Stimulated activated CD4-positive, alpha-beta T cell treated with anti-CD3 and anti-CD28 coated beads, Interleukin-12 subunit alpha, Interleukin-12 subunit beta, amount 100 ng/mL, for 48 hours (primary cell): ENCODE data around the gene CEACAM18.
"Not testable (repeated sequence)": the region's sequence is repeated elsewhere in the genome, so short reads cannot be mapped to it uniquely, and the experiment has no call there.

Experiments
- DNase-seq, 3 donors: peaks; one replicate each; pipeline ENCODE4 v3.0.0-alpha.2; 2020; ENCODE audit warnings: low read depth in 2 of 3, low spot score in 1 of 3

CEACAM18 gene

DNA sequence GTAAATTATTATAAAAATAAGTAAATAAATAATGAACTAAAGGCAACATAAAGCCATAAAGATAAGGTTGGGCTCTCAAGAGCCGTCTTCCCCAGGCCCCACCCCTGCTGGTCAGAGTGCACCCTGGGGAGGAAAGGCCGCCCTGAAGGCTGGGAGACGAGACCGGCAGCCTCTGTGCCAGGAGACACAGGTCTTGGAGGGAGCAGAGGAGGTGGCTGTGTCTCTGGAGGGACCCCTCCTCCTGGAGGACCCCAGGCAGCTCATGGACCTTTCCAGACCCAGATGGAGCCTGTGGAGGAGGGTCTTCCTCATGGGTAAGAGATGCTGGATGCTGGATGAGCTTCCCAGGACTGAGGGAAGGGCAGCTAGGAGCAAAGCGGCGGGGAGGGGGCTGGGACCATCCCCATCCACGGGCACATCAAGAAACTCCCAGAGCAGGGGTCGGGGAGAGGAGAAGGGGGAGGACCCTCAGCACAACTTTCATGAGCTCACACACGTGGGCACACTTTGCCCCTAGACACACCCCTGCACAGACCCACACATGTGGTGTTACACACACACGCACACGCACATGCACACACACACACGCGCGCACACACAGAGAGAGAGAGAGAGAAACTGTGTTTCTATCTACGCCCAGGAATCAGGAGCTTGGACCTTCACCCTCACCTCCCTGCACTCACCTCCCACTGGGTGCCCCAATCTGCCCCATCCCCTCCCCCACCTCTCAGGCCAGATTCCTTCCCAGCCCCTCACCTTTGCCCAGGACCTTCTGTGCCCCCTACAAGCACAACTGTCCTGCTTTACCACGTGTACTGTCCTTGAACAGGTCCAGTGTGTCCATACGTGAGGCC, at the start of gene CEACAM18:
CEACAM18 (plus strand) TSS at position 159 of the 854 bp plus-strand sequence.
- no peak for DNase-seq

DNA sequence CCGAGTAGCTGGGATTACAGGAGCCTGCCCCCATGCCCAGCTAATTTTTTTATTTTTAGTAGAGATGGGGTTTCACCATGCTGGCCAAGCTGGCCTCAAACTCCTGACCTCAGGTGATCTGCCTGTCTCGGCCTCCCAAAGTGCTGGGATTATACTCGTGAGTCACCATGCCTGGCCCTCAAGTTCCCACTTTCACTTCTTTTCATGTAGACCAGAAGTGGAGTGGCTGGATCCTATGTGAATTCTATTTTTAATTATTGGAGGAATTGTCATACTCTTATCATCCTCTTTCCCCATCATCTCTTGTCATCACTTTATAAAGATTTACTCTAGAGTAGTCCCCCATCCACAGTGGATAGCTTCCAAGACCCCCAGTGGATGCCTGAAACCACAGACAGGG, 48.1 kb upstream of the CEACAM18 start:
- DNase-seq: no peak

DNA sequence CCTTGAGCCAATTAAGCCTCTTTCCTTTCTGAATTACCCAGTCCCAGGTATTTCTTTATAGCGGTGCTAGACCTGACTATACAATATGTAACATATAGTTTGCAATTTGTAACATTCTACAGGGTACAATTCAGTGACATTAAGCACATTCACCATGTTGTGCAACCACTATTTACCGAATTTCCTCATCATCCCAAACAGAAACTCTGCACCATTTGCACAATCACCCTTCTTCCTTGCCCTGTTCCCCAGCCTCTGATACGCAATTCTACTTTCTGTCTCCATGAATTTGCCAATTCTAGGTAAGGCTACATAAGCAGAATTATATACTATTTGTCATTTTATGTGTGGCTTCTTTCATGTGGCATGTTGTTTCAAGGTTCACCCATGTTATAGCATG, 47.2 kb upstream of the CEACAM18 start:
- DNase-seq: no peak

DNA sequence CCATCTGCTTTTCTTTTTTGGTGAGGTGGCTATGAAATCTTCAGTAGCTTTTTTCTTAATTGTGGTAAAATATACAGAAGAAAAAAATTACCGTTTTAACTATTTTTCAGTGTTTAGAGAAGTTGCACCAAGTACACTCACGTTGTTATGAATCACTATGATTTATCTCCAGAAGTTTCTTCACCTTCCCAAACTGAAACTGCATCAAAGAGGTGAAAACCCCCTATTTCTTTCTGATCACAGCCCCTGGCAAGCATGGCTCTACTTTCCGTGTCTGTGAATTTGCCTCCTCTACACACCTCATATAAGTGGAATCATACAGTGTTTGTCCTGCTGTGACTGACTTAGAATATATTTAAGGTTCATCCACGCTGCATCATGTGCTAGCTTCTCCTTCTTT, 45.3 kb upstream of the CEACAM18 start:
- DNase-seq: no peak

DNA sequence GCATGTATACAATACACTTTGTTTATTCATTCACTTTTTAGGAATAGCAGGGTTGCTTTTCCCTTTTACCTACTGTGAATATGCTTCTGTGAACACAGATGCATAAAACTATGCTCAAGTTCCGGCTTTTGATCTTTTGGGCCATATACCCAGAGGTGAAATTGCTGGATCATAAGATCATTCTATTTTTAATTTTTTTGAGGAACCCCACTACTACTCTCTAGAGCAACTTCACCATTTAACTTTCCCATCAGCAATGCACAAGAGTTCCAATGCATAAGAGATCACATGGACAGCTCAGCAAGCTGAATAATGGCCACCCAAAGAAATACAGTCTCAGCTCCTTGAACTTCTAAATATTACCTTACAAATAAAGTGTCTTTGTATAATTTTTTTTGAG, 43.9 kb upstream of the CEACAM18 start:
- no peak for DNase-seq

DNA sequence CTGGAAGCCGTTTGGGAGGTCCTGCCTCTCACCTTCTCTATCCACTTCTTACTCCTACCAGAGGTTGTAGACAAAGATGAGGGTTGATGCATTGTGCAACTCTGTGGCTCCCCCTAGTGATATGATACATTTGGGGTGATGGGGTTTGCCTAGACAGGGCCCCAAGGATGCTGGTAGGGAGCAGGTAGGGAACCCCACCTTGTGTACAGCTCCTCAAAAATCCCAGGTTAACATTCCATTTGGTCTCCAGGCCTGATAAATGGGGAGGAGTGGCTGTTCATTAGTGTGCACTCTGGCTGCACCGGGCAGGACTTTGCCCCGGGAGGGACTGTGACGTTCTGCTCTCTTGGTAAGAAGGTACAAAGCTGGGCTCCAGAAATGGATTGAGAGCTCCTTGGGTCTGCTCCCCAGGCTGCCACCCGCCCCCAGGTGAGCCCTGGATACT, 39.3 kb upstream of the CEACAM18 start:
- peak in 1 of 3 donors; percentile 54 for DNase-seq

DNA sequence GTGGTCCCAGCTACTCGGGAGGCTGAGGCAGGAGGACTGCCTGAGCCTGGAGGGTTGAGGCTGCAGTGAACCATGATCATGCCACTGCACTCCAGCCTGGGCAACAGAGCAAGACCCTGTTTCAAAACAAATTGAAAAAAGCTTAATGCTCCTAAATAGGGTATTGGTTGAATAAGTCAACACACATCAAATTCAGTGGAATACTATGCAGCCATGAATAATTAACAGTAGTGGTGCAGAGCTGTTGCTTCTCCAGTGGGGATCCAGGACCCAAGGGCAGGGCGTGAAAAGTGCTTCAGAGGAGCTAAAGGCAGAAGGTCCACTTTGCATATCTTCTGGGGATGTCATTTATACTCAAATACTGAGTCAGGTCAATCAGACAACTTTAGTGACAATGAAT, 38.3 kb upstream of the CEACAM18 start:
- no peak for DNase-seq

DNA sequence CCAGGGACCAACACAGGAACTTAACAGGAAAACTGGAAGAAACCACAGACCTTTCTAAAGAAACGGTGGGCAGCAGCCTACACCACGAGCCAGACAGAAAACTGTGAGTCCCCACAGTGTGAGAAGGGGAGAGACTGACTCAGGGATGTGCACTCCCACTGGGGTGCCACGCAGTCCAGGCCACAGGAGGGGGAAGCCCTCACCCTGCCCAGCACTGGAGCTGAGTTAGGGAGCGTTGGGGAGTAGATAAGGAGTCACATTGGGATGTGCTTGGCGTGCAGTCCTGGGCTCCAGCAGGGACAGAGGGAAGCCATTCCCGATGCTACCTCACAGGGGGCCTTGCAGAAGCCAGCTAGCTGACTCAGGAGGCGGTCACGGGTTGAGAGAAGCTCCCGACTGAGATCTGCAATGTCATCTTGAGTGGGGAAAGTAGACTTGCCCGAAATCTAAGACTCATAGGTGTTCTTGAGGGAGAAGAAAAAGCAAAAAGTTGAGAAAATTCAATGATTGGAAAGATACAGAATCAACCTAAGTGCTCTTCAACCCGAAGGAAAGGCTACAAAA, 37.4 kb upstream of the CEACAM18 start:
- peak; percentile 44 to 68 (median 62) for DNase-seq

DNA sequence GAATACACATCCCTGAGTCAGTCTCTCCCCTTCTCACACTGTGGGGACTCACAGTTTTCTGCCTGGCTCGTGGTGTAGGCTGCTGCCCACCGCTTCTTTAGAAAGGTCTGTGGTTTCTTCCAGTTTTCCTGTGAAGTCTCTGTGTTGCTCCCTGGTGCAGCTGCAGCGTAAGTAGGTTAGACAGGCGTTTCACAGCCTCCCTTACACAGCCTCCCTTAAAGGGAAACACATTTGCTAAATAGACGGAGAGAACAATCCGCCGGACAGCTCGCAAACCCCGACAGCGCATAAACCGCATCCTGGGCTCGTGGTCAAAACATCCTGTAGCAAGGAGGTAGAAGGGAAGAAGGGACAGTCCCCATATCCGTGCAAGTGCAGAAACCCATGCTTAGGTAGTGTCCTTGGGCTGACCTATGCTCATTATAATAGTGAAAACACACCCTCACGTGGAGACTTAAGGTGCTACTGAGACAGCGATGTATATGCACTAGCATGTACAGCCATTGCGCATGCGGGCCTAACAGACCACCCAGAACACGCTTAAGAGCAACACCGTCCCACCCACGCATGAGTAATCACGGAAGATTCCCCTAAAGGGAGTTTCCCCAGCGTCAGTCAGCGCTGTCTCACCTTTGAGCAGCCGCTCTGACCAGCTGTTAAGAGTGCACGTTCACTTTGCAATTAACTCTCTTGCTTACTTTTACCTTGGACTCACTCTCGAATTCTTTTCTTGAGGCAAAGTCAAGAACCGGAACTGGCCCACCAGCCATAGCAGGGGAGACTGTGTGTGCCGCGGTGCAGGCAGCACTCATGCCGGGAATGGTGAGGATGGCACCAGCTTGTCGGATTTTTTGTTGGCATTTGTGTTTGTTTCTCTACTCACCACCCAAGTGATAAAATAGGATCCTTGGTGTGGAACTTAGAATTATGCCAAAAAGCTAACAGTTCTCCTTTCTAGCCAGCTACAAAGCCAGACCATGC, 36.6 kb upstream of the CEACAM18 start:
- DNase-seq: peak; percentile 82 to 94 (median 93)

DNA sequence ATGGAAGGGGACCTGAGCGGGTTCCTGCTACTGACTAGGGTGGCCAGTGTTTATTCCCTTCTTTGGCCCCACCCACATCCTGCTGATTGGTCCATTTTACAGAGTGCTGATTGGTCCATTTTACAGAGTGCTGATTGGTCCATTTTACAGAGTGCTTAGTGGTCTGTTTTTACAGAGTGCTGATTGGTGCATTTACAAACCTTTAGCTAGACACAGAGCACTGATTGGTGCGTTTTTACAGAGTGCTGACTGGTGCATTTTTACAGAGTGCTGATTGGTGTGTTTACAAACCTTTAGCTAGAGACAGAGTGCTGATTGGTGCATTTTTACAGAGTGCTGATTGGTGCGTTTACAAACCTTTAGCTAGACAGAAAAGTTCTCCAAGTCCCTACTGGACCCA, 30.8 kb upstream of the CEACAM18 start:
- not testable (repeated sequence) for DNase-seq

DNA sequence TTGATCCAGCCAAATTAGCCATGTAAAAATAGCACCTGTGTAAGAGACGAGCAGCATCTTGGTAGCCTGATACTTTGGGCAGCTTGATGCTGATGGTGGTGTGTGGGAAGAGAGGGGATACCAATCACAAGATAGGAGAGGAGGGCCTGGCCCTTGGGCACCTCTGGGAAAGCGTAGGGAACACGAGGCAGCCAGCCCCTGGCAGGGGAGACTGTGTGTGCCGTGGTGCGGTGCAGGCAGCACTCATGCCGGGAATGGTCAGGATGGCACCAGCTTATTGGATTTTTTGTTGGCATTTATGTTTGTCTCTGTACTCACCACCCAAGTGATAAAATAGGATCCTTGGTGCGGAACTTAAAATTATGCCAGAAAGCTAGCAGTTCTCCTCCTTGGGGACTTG, 30.3 kb upstream of the CEACAM18 start:
- no peak for DNase-seq

DNA sequence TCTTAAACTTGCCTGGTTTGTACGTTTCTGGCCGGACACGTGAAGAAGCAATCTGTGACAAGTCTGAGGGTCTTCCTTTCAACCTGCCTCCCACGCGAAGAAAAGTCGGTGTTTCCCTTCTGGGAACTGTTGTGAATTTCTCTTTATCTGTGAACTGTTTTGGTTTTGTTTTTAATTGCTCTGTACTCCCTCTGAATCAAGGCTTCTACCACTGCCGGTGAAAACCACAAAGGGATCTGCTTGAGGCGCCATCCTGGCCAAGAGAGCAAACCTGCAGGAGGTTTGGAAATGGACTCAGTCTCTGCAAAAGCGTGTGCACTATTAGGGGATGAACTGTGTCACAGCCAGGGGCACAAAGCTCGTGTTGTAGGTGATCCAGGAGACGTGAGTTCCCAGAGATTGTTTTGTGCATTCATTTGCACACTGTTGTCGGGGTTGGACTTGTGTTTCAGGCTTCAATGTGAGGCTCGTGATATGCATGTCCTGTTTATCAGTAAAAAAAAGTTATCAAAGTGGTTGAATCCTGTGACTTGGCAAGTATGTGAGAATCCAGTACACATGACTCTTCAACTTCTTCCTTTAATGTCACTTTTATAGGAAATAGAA, 29.8 kb upstream of the CEACAM18 start:
- DNase-seq: peak; percentile 49 to 67 (median 58)

DNA sequence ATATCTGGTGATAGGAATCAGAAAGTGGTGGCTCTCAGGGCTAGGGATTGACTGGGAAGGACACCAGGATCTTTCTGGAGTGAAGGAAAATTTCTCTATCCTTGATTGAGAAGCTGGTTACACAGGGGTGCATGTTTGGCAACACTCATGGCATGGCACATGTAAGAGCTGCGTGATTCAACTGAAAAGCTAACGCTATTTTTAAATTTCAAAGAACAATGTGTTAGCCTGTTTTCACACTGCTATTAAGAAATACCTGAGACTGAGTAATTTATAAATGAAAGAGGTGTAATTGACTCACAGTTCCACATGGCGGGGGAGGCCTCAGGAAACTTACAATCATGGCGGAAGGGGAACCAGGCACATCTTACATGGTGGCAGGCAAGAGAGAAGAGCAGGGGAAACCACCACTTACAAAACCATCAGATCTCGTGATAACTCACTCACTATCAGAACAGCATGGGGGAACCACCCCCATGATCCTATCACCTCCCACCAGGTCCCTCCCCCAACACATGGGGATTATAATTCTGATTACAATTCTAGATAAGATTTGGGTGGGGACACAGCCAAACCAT, 27.5 kb upstream of the CEACAM18 start:
- DNase-seq: peak in 2 of 3 donors; percentile 45 to 54

DNA sequence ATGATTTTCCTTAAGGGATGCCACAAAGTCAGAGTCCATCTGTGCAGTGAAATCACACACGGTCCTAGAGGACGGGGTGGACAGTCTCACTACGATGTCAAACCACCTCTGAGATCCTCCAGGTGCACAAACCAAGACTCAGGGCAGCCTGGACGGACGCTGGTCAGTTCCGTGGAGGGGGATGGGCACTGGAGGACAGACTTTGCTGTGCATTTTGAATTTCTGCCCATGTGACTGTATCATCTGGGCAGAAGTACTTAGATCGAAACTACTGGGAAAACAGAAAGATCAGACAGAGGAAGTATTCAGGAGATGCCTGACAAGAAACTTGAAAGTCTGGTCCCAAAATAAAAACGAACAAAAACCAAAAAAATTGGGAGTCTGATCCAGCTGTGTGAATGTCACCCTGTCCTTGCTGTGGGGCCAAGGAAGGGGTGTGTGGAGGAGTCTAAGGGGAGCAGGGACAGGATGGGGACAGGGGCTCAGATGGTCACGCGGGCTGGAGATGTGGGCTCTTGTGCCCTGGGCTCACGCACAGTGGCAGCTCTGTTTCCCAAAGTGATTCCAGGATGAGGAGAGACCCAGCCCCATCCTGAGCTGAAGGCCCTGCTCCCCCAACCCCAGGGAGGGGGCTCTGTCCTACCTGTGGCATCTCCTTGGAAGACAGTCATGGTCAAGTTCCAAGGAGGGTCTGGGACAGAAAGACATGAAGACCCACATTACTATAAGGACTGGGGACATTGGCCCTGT, 21.6 kb upstream of the CEACAM18 start:
- DNase-seq: no peak

DNA sequence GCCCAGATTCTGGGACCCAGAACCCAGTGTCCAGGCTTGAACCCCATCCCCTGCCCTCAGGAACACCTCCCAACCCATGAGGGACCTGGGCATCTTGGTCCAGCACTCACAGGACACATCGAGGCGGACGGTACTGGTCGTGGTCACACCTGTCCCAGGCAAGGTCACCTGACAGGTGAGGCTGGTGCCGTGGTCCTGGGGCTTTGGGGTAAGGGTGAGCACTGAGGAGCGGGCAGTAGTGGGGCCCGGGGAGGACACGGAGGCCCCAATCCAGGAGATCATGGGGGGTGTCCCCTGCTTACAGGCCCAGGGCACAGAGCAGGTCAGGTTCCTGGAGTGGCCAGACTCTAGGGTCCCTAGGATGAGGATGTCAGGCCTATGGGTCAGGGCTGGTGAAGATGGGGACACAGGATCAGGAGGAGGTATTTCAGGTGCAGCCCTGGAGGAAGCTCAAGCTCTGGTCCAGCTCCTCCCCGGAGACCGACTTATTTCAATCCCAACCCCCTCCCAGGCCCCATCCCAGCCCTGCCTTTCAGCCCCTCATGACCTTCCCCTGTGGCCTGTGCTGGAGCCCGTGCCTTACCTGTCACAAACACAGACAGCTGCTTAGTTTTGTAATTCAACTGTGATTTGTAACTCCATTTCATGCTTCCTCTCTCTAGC, 20.9 kb upstream of the CEACAM18 start:
- DNase-seq: no peak

DNA sequence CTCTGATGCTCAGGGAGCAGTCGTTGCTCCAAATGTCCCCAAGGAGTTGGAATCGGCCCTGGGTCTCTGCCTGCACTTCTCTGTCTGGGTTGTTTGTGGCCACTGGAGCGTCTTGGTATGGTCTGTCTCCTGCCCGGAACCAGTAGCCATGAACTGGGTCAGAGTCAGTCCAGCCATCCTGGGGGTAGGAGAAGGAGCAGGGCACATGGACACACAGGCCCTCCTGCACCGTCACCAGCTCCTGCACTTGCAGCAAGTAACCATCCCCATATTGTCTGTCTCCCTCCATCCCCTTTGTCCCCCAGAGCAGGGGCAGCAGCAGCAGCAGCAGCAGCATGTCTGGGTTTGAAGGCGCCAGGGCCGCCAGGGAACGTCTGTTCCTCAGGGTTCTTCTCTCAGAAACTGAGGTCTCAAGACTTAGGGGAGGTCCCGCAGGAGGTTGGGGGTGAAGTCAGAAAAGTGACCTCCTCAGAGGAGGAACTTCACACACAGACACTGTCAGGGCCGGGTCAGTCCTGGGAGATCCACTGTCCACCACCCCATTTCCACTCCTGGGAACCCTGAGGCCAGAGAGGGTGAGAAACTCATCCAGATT, 20.2 kb upstream of the CEACAM18 start, which contains the start of gene SIGLEC8:
SIGLEC8 (minus strand) TSS at position 404 of the 595 bp plus-strand sequence; CDS start at position 337, 67 bp downstream.
- DNase-seq: no peak

DNA sequence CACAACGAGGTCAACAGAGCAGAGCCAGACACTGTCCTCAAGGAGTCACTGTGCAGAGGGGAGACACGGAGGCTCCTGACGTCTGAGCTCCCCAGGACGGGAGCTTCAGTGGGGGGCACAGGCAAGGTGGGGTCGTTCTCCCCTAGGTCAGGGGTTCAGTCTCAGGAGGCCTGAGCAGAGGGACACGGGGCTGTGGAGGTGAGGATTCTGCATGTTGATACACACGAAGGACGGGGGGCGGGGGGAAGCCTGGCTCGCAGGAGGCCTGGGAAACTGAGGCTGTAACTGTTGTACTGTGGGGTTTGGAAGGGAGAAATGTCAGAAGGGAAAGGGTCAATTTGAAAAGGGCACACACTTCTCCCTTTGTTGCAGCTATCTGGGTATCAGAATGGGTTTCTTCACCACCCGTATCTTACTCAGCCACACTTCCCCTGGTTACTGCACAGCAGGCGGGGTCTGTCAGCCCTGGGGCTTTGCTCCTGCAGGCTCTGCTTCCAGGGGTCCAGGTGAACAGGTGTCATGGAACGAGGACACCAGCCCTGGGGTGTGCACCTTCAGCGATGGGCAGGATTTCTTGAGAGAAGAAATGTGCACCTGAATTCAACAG, 19.3 kb upstream of the CEACAM18 start:
- DNase-seq: no peak

DNA sequence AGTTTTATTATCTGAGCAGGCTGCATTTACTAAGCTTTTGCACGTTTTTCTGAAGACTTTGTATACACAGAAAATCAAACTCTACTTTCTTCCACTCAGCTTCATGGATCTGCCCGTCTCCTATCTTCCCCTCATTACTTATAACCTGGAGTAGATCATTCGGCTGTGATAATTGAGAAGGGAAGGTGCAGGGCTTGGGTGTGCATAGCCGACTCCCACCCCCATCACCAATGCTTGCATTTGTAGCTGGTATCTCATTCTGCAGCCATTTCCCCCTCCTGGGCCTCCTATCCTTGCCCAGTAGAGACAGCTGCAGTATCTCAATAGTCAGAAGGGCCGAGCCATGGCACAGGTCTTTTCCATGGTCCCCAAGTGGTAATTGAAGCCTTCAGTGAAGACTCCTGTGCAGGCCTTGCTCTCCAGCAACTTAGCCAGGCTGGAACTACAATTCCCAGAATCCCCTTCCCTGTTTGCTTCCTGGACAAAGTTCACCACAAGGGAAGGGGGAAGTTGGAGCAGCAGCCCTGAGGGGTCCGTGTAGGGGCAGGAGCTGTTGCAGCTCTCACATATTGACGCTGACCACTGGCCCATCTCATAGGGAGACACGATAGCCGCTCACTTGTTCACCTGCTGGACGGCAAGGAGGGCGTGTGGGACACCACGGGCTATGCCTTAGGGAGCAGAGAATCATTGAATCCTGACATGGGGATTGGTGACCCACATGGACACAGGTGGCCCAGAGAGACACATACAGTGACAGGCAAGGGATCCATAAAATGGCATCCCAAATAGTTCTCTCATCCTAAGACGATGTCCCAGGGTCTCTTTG, 18.0 kb upstream of the CEACAM18 start:
- DNase-seq: no peak
